Activated CD4-positive, alpha-beta T cell treated with anti-CD3 and anti-CD28 coated beads, Interleukin-2, amount 50 U/mL, for 24 hours (primary cell): Measurements from ENCODE around the gene PRPF4.
"Not testable (repeated sequence)": the region's sequence is repeated elsewhere in the genome, so short reads cannot be mapped to it uniquely, and the experiment has no call there.

Source experiments
- DNase-seq, 2 donors: peaks; one replicate each; pipeline ENCODE4 v3.0.0-alpha.2; 2020; ENCODE audit warnings: low read depth in 1 of 2, low spot score in 1 of 2

Gene PRPF4

GRCh38 chr9:113275157-113276131 is at the start of gene PRPF4, which contains the start of gene CDC26:
PRPF4 (plus strand) TSS chr9:113275658; CDS start chr9:113275744, 86 bp downstream.
CDC26 (minus strand) TSS chr9:113275572; CDS start chr9:113272507, 3,065 bp downstream.
- peak; percentile 93 to 96 for DNase-seq

GRCh38 chr9:113227436-113227835 is 48.0 kb upstream of the PRPF4 start:
- DNase-seq, result no peak

GRCh38 chr9:113228130-113228665 is 47.3 kb upstream of the PRPF4 start:
- DNase-seq, result no peak

GRCh38 chr9:113231701-113232100 is 43.8 kb upstream of the PRPF4 start:
- no peak for DNase-seq

- DNase-seq, result not testable (repeated sequence)
Measured at GRCh38 chr9:113235701-113236255, 39.7 kb upstream of the PRPF4 start.

- no peak for DNase-seq
Measured at GRCh38 chr9:113237026-113237425, 38.4 kb upstream of the PRPF4 start.

- no peak for DNase-seq
Measured at GRCh38 chr9:113238202-113238858, 37.1 kb upstream of the PRPF4 start.

- DNase-seq, result no peak
Measured at GRCh38 chr9:113238859-113239232, 36.6 kb upstream of the PRPF4 start.

- DNase-seq, result no peak
Measured at GRCh38 chr9:113241161-113241560, 34.3 kb upstream of the PRPF4 start.

- no peak for DNase-seq
Measured at GRCh38 chr9:113244556-113244955, 30.9 kb upstream of the PRPF4 start.

GRCh38 chr9:113245894-113246293 is 29.6 kb upstream of the PRPF4 start:
- no peak for DNase-seq

GRCh38 chr9:113246928-113247327 is 28.5 kb upstream of the PRPF4 start:
- no peak for DNase-seq

GRCh38 chr9:113247640-113248039 is 27.8 kb upstream of the PRPF4 start:
- no peak for DNase-seq

- DNase-seq, result not testable (repeated sequence)
Measured at GRCh38 chr9:113249661-113250060, 25.8 kb upstream of the PRPF4 start.

GRCh38 chr9:113250807-113251206 is 24.7 kb upstream of the PRPF4 start:
- no peak for DNase-seq

GRCh38 chr9:113254991-113255390 is 20.5 kb upstream of the PRPF4 start:
- no peak for DNase-seq

- no peak for DNase-seq
Measured at GRCh38 chr9:113255438-113255837, 20.0 kb upstream of the PRPF4 start.

GRCh38 chr9:113257863-113258262 is 17.6 kb upstream of the PRPF4 start:
- DNase-seq, result no peak

- DNase-seq, result no peak
Measured at GRCh38 chr9:113258282-113258681, 17.2 kb upstream of the PRPF4 start.

- no peak for DNase-seq
Measured at GRCh38 chr9:113261917-113262671, 13.4 kb upstream of the PRPF4 start.

GRCh38 chr9:113266174-113266573 is 9.3 kb upstream of the PRPF4 start:
- DNase-seq, result no peak
